ENCODE measurements around the gene SNURF.
"Not testable (repeated sequence)": the region's sequence is repeated elsewhere in the genome, so short reads cannot be mapped to it uniquely, and the experiment has no call there.

SNURF gene

GRCh38 chr15:24971772-24972171, 17.0 kb downstream of the SNURF start:
- DNase-seq, result no peak

GRCh38 chr15:24972707-24973106, 17.9 kb downstream of the SNURF start:
- not testable (repeated sequence) for DNase-seq

GRCh38 chr15:24976932-24977331, 22.1 kb downstream of the SNURF start:
- no peak for DNase-seq

GRCh38 chr15:24977686-24978085, 22.9 kb downstream of the SNURF start:
- no peak for DNase-seq

- DNase-seq, result no peak
Measured at GRCh38 chr15:24985224-24985623, 30.4 kb downstream of the SNURF start.

DNA sequence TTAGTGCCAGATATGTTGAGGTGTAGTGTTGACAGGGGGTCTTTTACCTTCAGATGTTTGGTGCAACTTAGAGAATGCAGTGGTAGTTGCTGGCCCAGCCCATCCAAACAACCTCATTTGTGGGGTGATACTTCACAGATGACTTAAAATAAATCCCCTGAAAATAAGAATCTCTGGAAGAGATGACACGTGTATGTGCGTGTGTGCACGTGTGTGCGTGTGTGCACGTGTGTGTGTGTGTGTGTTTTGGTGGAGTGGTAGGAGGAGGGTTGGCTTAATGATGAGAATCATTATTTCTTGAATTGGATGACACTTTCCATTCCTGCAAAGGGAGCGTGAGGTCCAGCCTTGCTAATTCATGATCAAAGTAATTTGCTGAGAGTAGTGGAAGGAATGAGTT, 31.9 kb downstream of the SNURF start:
- DNase-seq, result no peak
